Measurements from ENCODE around the gene ZCWPW1.
A peak's percentile ranks its signal among the peaks of the same experiment; 100 is the strongest.
"Not testable (repeated sequence)": the region's sequence is repeated elsewhere in the genome, so short reads cannot be mapped to it uniquely, and the experiment has no call there.

The ZCWPW1 gene

DNA sequence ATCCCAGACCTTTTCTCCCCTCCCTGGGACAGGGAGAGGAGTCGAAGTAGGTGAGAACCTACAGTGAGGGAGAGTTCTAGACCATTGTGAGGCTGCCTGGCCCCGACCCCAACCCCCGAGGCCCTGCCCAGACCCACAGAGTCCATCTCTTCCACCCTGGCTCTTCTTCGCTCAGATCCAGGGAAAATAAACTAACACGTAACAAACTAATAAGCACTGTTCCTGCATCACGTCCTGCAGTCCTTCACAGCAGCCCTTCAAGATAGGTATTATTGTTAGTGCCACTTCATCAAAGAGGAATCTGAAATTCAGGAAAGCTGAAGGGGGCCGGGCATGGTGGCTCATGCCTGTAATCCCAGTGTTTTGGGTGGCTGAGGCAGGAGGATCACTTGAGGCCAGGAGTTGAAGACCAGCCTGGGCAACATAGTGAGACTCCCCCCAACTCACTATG lies 35.7 kb upstream of the ZCWPW1 start, which contains the start of gene SPACDR:
SPACDR (minus strand) TSS at position 51 of the 451 bp plus-strand sequence. CDS start 235 bp downstream, outside the sequence.
- DNase-seq, result no peak
- intact Hi-C loops (cut with DNase I), result no loop called here

DNA sequence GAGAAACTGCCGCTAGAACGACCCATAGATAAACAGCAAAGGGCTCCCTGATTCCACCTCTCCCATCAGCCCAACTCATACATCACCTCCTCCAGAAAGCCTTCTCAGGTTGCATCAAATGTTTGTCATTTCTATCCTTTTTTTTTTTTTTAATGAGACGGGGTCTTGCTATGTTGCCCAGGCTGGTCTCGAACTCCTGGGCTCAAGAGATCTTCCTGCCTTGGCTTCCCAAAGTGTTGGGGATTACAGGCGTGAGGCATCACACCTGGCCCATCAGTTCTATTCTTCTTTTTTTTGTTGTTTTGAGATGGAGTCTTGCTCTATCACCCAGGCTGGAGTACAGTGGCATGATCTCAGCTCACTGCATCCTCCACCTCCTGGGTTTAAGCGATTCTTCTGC lies 28.5 kb upstream of the ZCWPW1 start:
- intact Hi-C loops (cut with DNase I), result no loop called here
- no peak for DNase-seq

DNA sequence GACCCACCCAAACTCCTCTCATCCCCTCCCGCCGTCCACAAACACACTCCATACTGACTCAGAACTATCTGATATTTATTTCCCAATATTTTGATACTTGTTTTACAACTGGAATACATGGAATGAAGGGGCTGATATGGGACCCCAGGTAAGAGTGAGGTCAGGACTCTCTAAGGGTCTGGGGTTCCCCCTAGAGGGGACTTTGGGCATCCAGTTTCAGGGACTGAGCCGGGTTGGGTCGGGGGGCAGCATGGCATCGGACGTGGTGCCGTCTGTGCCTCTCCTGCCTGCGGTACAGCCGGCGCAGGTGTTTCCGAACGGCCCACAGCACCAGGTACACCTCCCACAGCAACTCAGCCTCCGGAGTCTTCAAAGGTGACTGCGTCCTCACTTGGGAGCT lies 28.1 kb upstream of the ZCWPW1 start:
- intact Hi-C loops (cut with DNase I), result no loop called here
- DNase-seq, result no peak

DNA sequence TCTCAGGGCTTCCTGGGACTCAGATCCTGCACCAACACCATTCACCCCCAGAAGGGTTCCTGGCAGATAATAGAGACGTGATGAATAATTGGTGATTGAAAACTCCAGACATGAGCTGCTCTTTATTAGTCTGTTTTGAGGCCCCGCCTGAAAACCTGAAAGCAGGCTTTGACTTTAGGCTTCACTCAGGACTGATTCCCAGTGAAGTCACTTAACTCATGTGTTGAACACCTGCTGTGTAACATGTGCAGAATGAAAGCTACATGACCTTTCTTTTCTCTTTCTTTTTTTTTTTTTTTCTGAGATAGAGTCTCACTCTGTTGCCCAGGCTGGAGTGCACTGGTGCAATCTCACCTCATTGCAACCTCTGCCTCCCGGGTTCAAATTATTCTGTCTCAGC lies 26.7 kb upstream of the ZCWPW1 start:
- intact Hi-C loops (cut with DNase I), result no loop called here

GRCh38 chr7:100453854-100454253 lies 25.4 kb upstream of the ZCWPW1 start:
- DNase-seq; intact Hi-C loops (cut with DNase I): not testable (repeated sequence)

More for the DNA sequence above, 26.7 kb upstream of the ZCWPW1 start:
- no peak for DNase-seq

- intact Hi-C loops (cut with DNase I), result no loop called here
- DNase-seq, result no peak
Measured at GRCh38 chr7:100452513-100452912, 24.0 kb upstream of the ZCWPW1 start.

DNA sequence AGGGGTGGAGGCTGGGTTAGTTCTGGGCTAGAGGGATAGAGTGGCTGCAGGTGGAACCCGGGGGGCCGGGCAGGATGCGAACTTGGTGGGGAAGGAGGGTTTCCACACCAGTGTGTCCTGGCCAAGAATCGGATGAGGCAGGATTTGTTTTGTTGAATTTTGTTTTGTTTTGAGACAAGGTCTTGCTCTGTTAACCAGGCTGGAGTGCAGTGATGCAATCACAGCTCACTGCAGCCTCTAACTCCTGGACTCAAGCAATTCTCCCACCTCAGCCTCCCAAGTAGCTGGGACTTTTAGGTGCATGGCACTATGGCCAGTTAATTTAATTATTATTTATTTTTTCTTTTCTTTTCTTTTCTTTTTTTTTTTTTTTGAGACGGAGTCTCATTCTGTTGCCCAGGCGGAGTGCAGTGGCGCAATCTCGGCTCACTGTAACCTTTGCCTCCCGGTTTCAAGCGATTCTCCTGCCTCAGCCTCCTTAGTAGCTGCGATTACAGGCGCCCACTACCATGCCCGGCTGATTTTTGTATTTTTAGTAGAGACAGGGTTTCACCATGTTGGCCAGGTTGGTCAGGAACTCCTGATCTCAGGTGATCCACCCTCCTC lies 20.8 kb upstream of the ZCWPW1 start:
- intact Hi-C loops (cut with DNase I), result no loop called here
- DNase-seq, result no peak

- intact Hi-C loops (cut with DNase I), result not testable (repeated sequence)
- DNase-seq, result peak in 3 of 10 donors; percentile 4 to 55 (median 46)
Measured at GRCh38 chr7:100447363-100447762, 18.9 kb upstream of the ZCWPW1 start.

DNA sequence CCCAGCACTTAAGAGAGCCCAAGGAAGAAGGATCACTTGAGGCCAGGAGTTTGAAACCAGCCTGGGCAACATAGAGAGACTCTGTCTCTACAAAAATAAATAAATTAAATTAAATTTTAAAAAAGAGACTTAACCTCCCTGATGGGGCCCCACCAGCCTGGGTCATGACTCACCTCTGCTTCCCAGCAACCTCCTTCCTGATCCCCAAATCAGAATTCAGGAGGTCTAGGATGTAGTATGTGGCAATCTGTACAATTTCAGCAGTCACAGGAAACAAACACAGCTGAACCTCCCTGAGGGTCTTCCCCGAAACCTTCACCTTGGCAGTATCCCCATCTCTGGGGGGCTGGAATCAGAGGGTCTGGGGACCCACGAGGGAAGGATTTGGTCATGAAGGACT lies 17.5 kb upstream of the ZCWPW1 start:
- intact Hi-C loops (cut with DNase I), result no loop called here
- peak in 1 of 10 donors; percentile 27 for DNase-seq

GRCh38 chr7:100444311-100445278 lies 16.1 kb upstream of the ZCWPW1 start:
- intact Hi-C loops (cut with DNase I), result no loop called here
- DNase-seq, result peak in 2 of 10 donors; percentile 40 to 50

- intact Hi-C loops (cut with DNase I), result no loop called here
- DNase-seq, result peak in 1 of 10 donors; percentile 37
Measured at GRCh38 chr7:100443096-100443840, 14.8 kb upstream of the ZCWPW1 start.

GRCh38 chr7:100441641-100442535 lies 13.4 kb upstream of the ZCWPW1 start:
- intact Hi-C loops (cut with DNase I), result no loop called here
- DNase-seq, result peak in 1 of 10 donors; percentile 53

- DNase-seq, result peak in 2 of 10 donors; percentile 31 to 45
- intact Hi-C loops (cut with DNase I), result not testable (repeated sequence)
Measured at GRCh38 chr7:100439244-100439643, 10.7 kb upstream of the ZCWPW1 start.

GRCh38 chr7:100438731-100439130 lies 10.2 kb upstream of the ZCWPW1 start:
- intact Hi-C loops (cut with DNase I), result not testable (repeated sequence)
- DNase-seq, result peak in 2 of 10 donors; percentile 8 to 15

DNA sequence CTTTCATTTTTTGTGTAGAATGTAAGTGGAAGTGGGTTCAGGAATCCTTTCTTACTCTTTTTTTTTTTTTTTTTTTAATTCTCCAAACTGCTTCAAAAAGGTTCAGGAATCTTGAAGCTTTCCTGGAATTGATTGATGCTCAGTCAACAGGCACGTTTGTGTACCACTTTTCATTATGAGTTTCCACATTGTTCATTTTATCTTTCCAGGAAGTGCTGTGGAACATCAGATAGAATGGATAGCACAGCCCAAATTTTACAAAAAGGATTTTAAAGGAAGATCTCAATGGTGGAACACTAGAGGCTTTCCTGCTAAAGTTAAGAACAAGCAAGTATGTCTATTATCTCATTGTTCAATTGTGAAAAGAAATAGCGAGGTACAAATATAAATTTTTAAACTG lies 9.7 kb upstream of the ZCWPW1 start:
- intact Hi-C loops (cut with DNase I), result no loop called here
- DNase-seq, result no peak

DNA sequence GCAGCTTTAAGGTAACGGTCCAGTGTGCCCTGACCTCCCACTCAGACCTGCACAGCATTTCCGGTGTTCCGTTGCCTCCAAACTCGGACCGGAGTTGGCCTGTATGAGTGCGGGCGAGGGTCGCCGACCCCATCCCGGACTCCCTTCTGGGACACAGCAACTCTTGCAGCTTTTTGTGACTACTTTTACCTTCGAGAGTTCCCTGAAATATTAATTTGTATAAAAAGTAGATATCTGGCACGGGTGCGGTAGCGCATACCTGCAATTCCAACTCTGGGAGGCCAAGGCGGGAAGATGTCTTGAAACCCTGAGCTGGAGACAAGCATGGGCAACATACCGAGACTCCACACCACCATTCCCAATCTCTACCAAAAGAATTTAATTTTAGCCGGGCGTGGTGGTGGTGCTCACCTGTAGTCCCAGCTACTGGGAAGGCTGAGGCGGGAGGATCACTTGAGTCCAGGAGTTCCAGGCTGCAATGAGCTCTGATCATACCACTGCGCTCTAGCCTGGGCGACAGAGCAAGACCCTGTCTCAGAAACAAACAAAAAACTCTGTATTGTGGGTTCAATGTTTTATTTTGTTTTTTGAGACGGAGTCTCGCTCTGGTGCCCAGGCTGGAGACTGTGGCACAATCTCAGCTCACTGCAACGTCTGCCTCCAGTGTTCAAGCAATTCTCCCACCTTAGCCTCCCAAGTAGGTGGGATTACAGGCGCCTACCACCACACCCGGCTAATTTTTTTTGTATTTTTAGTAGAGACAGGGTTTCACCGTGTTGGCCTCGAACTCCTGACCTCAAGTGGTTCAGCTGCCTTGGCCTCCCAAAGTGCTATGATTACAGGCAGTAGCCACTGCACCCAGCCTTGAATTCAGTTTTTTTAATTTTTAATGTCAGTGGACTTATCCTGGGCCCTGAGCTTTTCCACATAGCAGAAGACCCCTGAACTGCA lies 8.9 kb upstream of the ZCWPW1 start:
- peak in 2 of 10 donors; percentile 68 to 70 for DNase-seq
- intact Hi-C loops (cut with DNase I), result no loop called here

DNA sequence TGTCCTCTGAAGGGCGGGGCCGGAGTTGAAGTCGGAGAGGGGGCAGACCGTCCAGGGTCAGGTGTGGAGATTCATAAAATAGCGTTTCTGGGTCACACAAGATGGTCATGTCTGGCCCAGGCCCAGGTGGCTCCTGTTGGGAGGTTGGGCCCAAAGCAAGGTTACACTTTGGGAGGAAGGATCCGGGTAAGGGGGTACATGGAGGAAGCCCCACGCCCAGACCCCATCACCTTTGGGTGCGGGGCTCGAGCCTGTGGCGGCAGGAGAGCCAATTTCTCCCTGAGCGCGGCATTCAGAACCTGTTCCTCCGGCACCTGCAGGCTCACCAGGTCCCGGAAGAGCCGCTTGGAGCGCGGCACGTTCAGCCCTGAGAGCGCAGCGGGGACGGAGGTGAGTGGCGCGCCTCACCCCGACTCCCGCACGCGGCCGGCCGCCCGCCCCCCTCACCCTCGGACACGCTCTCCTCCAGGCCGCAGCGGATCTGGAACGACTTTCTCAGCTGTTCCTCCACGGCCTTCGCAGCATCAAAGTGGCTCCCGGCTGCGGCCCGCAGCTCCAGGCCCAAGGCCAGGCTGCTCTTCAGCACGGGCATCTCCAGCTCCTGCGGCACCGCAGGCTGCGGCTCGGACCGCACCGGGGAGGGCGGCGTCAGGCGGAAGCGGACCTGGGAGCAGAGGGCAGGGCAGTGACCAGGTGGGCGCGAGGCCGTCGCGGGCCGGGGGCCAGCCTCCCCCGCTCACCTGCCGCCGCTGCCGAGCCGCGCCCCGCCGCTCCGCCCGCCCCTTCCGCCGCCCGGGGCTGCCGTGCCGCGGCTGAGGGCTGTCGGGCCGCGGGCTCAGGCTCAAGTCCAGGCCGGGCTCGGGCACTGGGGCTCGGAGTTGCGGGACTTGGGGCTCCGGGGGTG lies 7.2 kb upstream of the ZCWPW1 start:
- peak in 2 of 10 donors; percentile 10 to 73 for DNase-seq
- intact Hi-C loops (cut with DNase I), result no loop called here

Data from posterior cingulate gyrus (tissue), 11 donors.